AG04449 (cell line): Measurements from ENCODE around the gene C20orf141.
"Not testable (repeated sequence)": the region's sequence is repeated elsewhere in the genome, so short reads cannot be mapped to it uniquely, and the experiment has no call there.

Experiments used
- CTCF ChIA-PET: fragments of 350-600 bp; formaldehyde crosslinking; extraction: SDS; loops from one replicate; lab custom pipeline; 2021; ENCODE audit warnings: antibody characterized with exemption; lab: Yijun Ruan, JAX
- POLR2A ChIA-PET: fragments of 400-600, 350-600 bp; formaldehyde crosslinking; extraction: SDS; loops from one replicate; lab custom pipeline; 2020; ENCODE audit warnings: antibody characterized with exemption, inconsistent platforms; lab: Yijun Ruan, JAX
- DNase-seq: peaks from one replicate; pipeline ENCODE4 v3.0.0-alpha.2; 2010; ENCODE audit warnings: low read depth, low spot score
- H3K4me3 ChIP-seq: 2 replicates; pipeline ENCODE4 v1.5.1; 2011; ENCODE audit warnings: low read depth, mild to moderate bottlenecking, control low read depth, low read length
- CTCF ChIP-seq: IDR thresholded peaks from one replicate; pipeline ENCODE4 v1.5.1; 2011; ENCODE audit warnings: mild to moderate bottlenecking, moderate library complexity, low read length, control low read depth, inconsistent platforms; ENCODE audit not compliant: insufficient read depth; ENCODE audit errors: missing control alignments

C20orf141 gene

GRCh38 chr20:2804852-2805688 lies 9.7 kb upstream of the C20orf141 start:
- ChIA-PET CTCF (interaction anchor here (1.0 kb wide), 1 partner anchor 47 kb away, joined by 3 read pairs; no protein-coding TSS in a partner anchor), POLR2A (no interaction called here)
- no peak for DNase-seq
- TF ChIP-seq CTCF, result no peak
- peak overlapping the region; percentile 3; the same call in 1 of the 2 replicates for H3K4me3 ChIP-seq

GRCh38 chr20:2805689-2806350 lies 9.0 kb upstream of the C20orf141 start:
- no peak for DNase-seq
- no peak for TF ChIP-seq CTCF
- no peak overlapping the region for H3K4me3 ChIP-seq
- POLR2A ChIA-PET, result no interaction called here
- CTCF ChIA-PET, result interaction anchor here (1.0 kb wide), 1 partner anchor 46 kb away, joined by 3 read pairs; no protein-coding TSS in a partner anchor

- no peak overlapping the region for H3K4me3 ChIP-seq
- no peak for DNase-seq
- ChIA-PET CTCF (interaction anchor here (1.0 kb wide), 1 partner anchor 46 kb away, joined by 3 read pairs; no protein-coding TSS in a partner anchor), POLR2A (no interaction called here)
- no peak for TF ChIP-seq CTCF
Observed at GRCh38 chr20:2806351-2806701, 8.5 kb upstream of the C20orf141 start.

GRCh38 chr20:2807019-2807418 lies 7.8 kb upstream of the C20orf141 start:
- CTCF ChIA-PET, result no interaction called here
- DNase-seq, result no peak
- TF ChIP-seq CTCF, result no peak
- no peak overlapping the region for H3K4me3 ChIP-seq
- POLR2A ChIA-PET, result no interaction called here

GRCh38 chr20:2807929-2808328 lies 6.9 kb upstream of the C20orf141 start:
- CTCF ChIA-PET, H3K4me3 ChIP-seq, POLR2A ChIA-PET, DNase-seq: not testable (repeated sequence)

- DNase-seq, result no peak
- TF ChIP-seq CTCF, result no peak
- ChIA-PET CTCF (no interaction called here), POLR2A (no interaction called here)
- no peak overlapping the region for H3K4me3 ChIP-seq
Observed at GRCh38 chr20:2809690-2810089, 5.1 kb upstream of the C20orf141 start.
